T-helper 17 cell (primary cell): ENCODE data around the gene FGD4. TPM values are rescaled to one million over a fixed set of nuclear protein-coding genes. Genes with fewer than 3 reads are reported as not detected.
"Not testable (repeated sequence)": the region's sequence is repeated elsewhere in the genome, so short reads cannot be mapped to it uniquely, and the experiment has no call there.

Experiments
- ATAC-seq: fragments of 150-1000 bp; cut with Tn5 transposase; 2 replicates; pipeline ENCODE4 v1.10.0; 2021; ENCODE audit warnings: mild to moderate bottlenecking, moderate library complexity
- DNase-seq, 3 donors: peaks; one replicate each; pipeline versions ENCODE4 v3.0.0 to v3.0.0-alpha.2; 2020 to 2021
- H3K9me3 ChIP-seq: one replicate; pipeline ENCODE4 v1.7.0; 2013; ENCODE audit warnings: low read length, mild to moderate bottlenecking; ENCODE audit not compliant: control insufficient read depth, poor library complexity, severe bottlenecking
- H3K27ac Mint-ChIP-seq: one replicate; pipeline ENCODE4 v1.8.0; 2022; ENCODE audit warnings: mild to moderate bottlenecking, moderate library complexity, mixed read lengths
- H3K27me3 Mint-ChIP-seq: one replicate; pipeline ENCODE4 v1.8.0; 2022; ENCODE audit warnings: mixed read lengths
- H3K36me3 Mint-ChIP-seq: one replicate; pipeline ENCODE4 v1.8.0; 2022; ENCODE audit warnings: low read depth, mixed read lengths
- H3K4me1 Mint-ChIP-seq: one replicate; pipeline ENCODE4 v1.8.0; 2022; ENCODE audit warnings: mild to moderate bottlenecking, mixed read lengths
- H3K4me3 Mint-ChIP-seq: one replicate; pipeline ENCODE4 v1.8.0; 2022; ENCODE audit warnings: mild to moderate bottlenecking, moderate library complexity, mixed read lengths
- total RNA-seq, 4 donors: library from RNA in 2 of 4; stranded (reverse) in 2 of 4; gene quantifications; one replicate each; pipeline ENCODE4 v1.2.3 and lab custom pipeline; 2022 to 2026

FGD4 gene
- total RNA-seq, 2 donors from 2014 or later: 0.91 to 0.94 TPM

GRCh38 chr12:32511976-32512375 lies 112.6 kb downstream of the FGD4 start:
- H3K4me1 Mint-ChIP-seq, H3K27ac Mint-ChIP-seq, H3K4me3 Mint-ChIP-seq, H3K9me3 ChIP-seq, H3K36me3 Mint-ChIP-seq, ATAC-seq, DNase-seq: not testable (repeated sequence)
- peaks cover 48% of the 10 kb centered on the region for H3K27me3 Mint-ChIP-seq

GRCh38 chr12:32512379-32512778 lies 113.0 kb downstream of the FGD4 start:
- no peak overlapping the region for H3K27ac Mint-ChIP-seq

GRCh38 chr12:32512910-32513309 lies 113.6 kb downstream of the FGD4 start:
- H3K36me3 Mint-ChIP-seq: no peaks in the 10 kb centered on the region

More at GRCh38 chr12:32512379-32512778, 113.0 kb downstream of the FGD4 start:
- ATAC-seq (no peak), DNase-seq (no peak)
- H3K27me3 Mint-ChIP-seq: peaks cover 48% of the 10 kb centered on the region
- peaks cover 2% of the 10 kb centered on the region for H3K4me1 Mint-ChIP-seq
- no peak overlapping the region for H3K4me3 Mint-ChIP-seq
- no peaks in the 10 kb centered on the region for H3K9me3 ChIP-seq
- no peaks in the 10 kb centered on the region for H3K36me3 Mint-ChIP-seq

GRCh38 chr12:32515137-32515873 lies 115.9 kb downstream of the FGD4 start:
- H3K4me1 Mint-ChIP-seq: peaks cover 2% of the 10 kb centered on the region
- no peaks in the 10 kb centered on the region for H3K9me3 ChIP-seq
- H3K27me3 Mint-ChIP-seq: peaks cover 41% of the 10 kb centered on the region
- no peaks in the 10 kb centered on the region for H3K36me3 Mint-ChIP-seq
- no peak overlapping the region for H3K27ac Mint-ChIP-seq
- ATAC-seq: no peak
- H3K4me3 Mint-ChIP-seq: no peak overlapping the region
- DNase-seq: no peak

More at GRCh38 chr12:32512910-32513309, 113.6 kb downstream of the FGD4 start:
- Mint-ChIP-seq H3K4me3 (no peak overlapping the region), H3K27me3 (peaks cover 45% of the 10 kb centered on the region), H3K27ac (no peak overlapping the region), H3K4me1 (peaks cover 2% of the 10 kb centered on the region)
- ATAC-seq (no peak), DNase-seq (no peak)
- H3K9me3 ChIP-seq: no peaks in the 10 kb centered on the region

- H3K4me3 Mint-ChIP-seq: no peak overlapping the region
- DNase-seq: no peak
Measured at GRCh38 chr12:32516230-32516629, 116.9 kb downstream of the FGD4 start.

GRCh38 chr12:32517966-32518365 lies 118.6 kb downstream of the FGD4 start:
- DNase-seq (no peak), ATAC-seq (no peak)
- no peak overlapping the region for H3K27ac Mint-ChIP-seq
- no peaks in the 10 kb centered on the region for H3K36me3 Mint-ChIP-seq
- H3K4me3 Mint-ChIP-seq: no peak overlapping the region
- H3K27me3 Mint-ChIP-seq: peaks cover 41% of the 10 kb centered on the region
- no peaks in the 10 kb centered on the region for H3K9me3 ChIP-seq
- peaks cover 4% of the 10 kb centered on the region for H3K4me1 Mint-ChIP-seq

More at GRCh38 chr12:32516230-32516629, 116.9 kb downstream of the FGD4 start:
- H3K9me3 ChIP-seq: no peaks in the 10 kb centered on the region
- H3K27ac Mint-ChIP-seq: no peak overlapping the region
- H3K27me3 Mint-ChIP-seq: peaks cover 42% of the 10 kb centered on the region
- H3K36me3 Mint-ChIP-seq: no peaks in the 10 kb centered on the region
- ATAC-seq: no peak
- peaks cover 2% of the 10 kb centered on the region for H3K4me1 Mint-ChIP-seq

GRCh38 chr12:32519047-32519446 lies 119.7 kb downstream of the FGD4 start:
- ATAC-seq (no peak), DNase-seq (no peak)
- Mint-ChIP-seq H3K36me3 (no peaks in the 10 kb centered on the region), H3K27me3 (peaks cover 42% of the 10 kb centered on the region), H3K27ac (no peak overlapping the region), H3K4me3 (no peak overlapping the region), H3K4me1 (peaks cover 4% of the 10 kb centered on the region)
- no peaks in the 10 kb centered on the region for H3K9me3 ChIP-seq

GRCh38 chr12:32522331-32523221 lies 123.2 kb downstream of the FGD4 start:
- DNase-seq (no peak), ATAC-seq (peak; percentile 37)
- peaks cover 24% of the 10 kb centered on the region for H3K27me3 Mint-ChIP-seq
- peaks cover 2% of the 10 kb centered on the region for H3K4me1 Mint-ChIP-seq
- no peaks in the 10 kb centered on the region for H3K9me3 ChIP-seq
- no peak overlapping the region for H3K27ac Mint-ChIP-seq
- H3K4me3 Mint-ChIP-seq: no peak overlapping the region
- no peaks in the 10 kb centered on the region for H3K36me3 Mint-ChIP-seq

GRCh38 chr12:32525802-32526201 lies 126.4 kb downstream of the FGD4 start:
- H3K4me1 Mint-ChIP-seq, H3K9me3 ChIP-seq, H3K27ac Mint-ChIP-seq, H3K4me3 Mint-ChIP-seq, H3K36me3 Mint-ChIP-seq, DNase-seq, ATAC-seq: not testable (repeated sequence)
- peaks cover 20% of the 10 kb centered on the region for H3K27me3 Mint-ChIP-seq

GRCh38 chr12:32526343-32526742 lies 127.0 kb downstream of the FGD4 start:
- H3K4me1 Mint-ChIP-seq, ATAC-seq, H3K27ac Mint-ChIP-seq, H3K36me3 Mint-ChIP-seq, H3K9me3 ChIP-seq, DNase-seq, H3K4me3 Mint-ChIP-seq: not testable (repeated sequence)
- peaks cover 16% of the 10 kb centered on the region for H3K27me3 Mint-ChIP-seq

GRCh38 chr12:32532422-32532821 lies 133.1 kb downstream of the FGD4 start:
- no peaks in the 10 kb centered on the region for H3K9me3 ChIP-seq
- Mint-ChIP-seq H3K36me3 (peaks cover 3% of the 10 kb centered on the region), H3K4me1 (peaks cover 12% of the 10 kb centered on the region), H3K27ac (no peak overlapping the region), H3K27me3 (peaks cover 14% of the 10 kb centered on the region), H3K4me3 (no peak overlapping the region)
- ATAC-seq: no peak
- DNase-seq: no peak

- H3K27ac Mint-ChIP-seq: no peak overlapping the region
- H3K9me3 ChIP-seq: no peaks in the 10 kb centered on the region
- DNase-seq (no peak), ATAC-seq (no peak)
- H3K4me1 Mint-ChIP-seq: peaks cover 14% of the 10 kb centered on the region
- peaks cover 4% of the 10 kb centered on the region for H3K36me3 Mint-ChIP-seq
- no peak overlapping the region for H3K4me3 Mint-ChIP-seq
- H3K27me3 Mint-ChIP-seq: peaks cover 19% of the 10 kb centered on the region
Measured at GRCh38 chr12:32532951-32533350, 133.6 kb downstream of the FGD4 start.

- DNase-seq, H3K36me3 Mint-ChIP-seq, ATAC-seq, H3K9me3 ChIP-seq, H3K4me3 Mint-ChIP-seq, H3K27ac Mint-ChIP-seq: not testable (repeated sequence)
- Mint-ChIP-seq H3K27me3 (peaks cover 25% of the 10 kb centered on the region), H3K4me1 (peaks cover 14% of the 10 kb centered on the region)
Measured at GRCh38 chr12:32533506-32533905, 134.1 kb downstream of the FGD4 start.
